ENCODE measurements around the gene XPO5.

XPO5 gene

GRCh38 chr6:43616725-43617472, 41.1 kb upstream of the XPO5 start:
- H3K79me1 ChIP-seq (replicated peaks; ENCODE audit: low read length, poor library complexity, severe bottlenecking), result peaks cover 14% of the 10 kb centered on the region
- DNase-seq, result no peak
- no peaks in the 10 kb centered on the region for H3K27me3 ChIP-seq (ENCODE audit: control insufficient read depth in 1 of 2, insufficient read depth in 1 of 2, low read length in 2 of 2)
- no peak overlapping the region for H3K4me2 ChIP-seq (ENCODE audit: low read length, poor library complexity, severe bottlenecking)
- 96% methylated on average over 8 of the region's 9 CpGs for WGBS
- H2AK5ac ChIP-seq (ENCODE audit: low read length, severe bottlenecking), result no peak overlapping the region
- no peak overlapping the region for H2BK15ac ChIP-seq (ENCODE audit: low read depth, poor library complexity, severe bottlenecking)
- H3K4me3 ChIP-seq (ENCODE audit: insufficient read depth in 1 of 2, low read depth in 1 of 2, low read length in 2 of 2), result no peak overlapping the region
- H3K9me3 ChIP-seq (ENCODE audit: control insufficient read depth, low read length), result no peaks in the 10 kb centered on the region
- no peak overlapping the region for H2AFZ ChIP-seq (ENCODE audit: low read depth, low read length)
- peaks cover 38 to 71% of the 10 kb centered on the region in 2 experiments for H3K36me3 ChIP-seq (ENCODE audit: control insufficient read depth in 1 of 2, insufficient read depth in 2 of 2, low read depth in 1 of 2, low read length in 2 of 2)
- H3K4me1 ChIP-seq (ENCODE audit: control insufficient read depth, insufficient read depth, low read depth, low read length), result no peaks in the 10 kb centered on the region
- H2BK120ac ChIP-seq (ENCODE audit: low read depth, low read length), result no peak overlapping the region
- no peak overlapping the region for H3K14ac ChIP-seq (ENCODE audit: low read length in 2 of 2)
- H2BK5ac ChIP-seq (ENCODE audit: low read depth, low read length, poor library complexity, severe bottlenecking), result no peak overlapping the region
- no peak overlapping the region for H3K23ac ChIP-seq (ENCODE audit: low read length in 2 of 2)
- H4K8ac ChIP-seq (ENCODE audit: low read length), result no peak overlapping the region
- H3K4ac ChIP-seq (ENCODE audit: low read depth in 1 of 2, low read length in 2 of 2), result no peak overlapping the region
- no peak overlapping the region for H4K91ac ChIP-seq (ENCODE audit: low read length)
- no peak overlapping the region for H3K18ac ChIP-seq (ENCODE audit: low read depth in 1 of 2, low read length in 2 of 2)
- H3K9ac ChIP-seq (ENCODE audit: low read length), result no peak overlapping the region
- H2BK12ac ChIP-seq (ENCODE audit: low read length in 2 of 2), result no peak overlapping the region
- H3K27ac ChIP-seq (ENCODE audit: low read length, poor library complexity, severe bottlenecking), result no peak overlapping the region

DNA sequence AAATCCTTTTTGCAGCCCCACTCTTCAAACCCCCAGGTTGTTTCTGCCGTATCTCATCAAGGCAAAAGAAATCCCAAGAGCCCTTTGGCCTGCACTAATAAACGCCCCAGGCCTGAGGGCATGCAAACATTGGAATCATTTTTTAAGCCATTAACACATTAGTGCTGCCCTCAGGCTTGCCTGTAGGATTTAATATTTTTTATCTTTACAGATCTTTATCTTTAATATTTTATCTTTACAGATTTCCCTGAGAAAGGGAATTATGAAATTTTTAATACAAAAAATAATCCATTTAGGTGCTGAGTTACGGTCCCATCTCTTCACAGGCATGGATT, 38.5 kb upstream of the XPO5 start:
- H2AK5ac ChIP-seq (ENCODE audit: low read length, severe bottlenecking), result no peak overlapping the region
- H3K79me1 ChIP-seq (replicated peaks; ENCODE audit: low read length, poor library complexity, severe bottlenecking), result peaks cover 11% of the 10 kb centered on the region
- H3K27me3 ChIP-seq (ENCODE audit: control insufficient read depth in 1 of 2, insufficient read depth in 1 of 2, low read length in 2 of 2), result no peaks in the 10 kb centered on the region
- no peak overlapping the region for H3K4ac ChIP-seq (ENCODE audit: low read depth in 1 of 2, low read length in 2 of 2)
- H2BK15ac ChIP-seq (ENCODE audit: low read depth, poor library complexity, severe bottlenecking), result no peak overlapping the region
- H3K4me1 ChIP-seq (ENCODE audit: control insufficient read depth, insufficient read depth, low read depth, low read length), result peaks cover 1% of the 10 kb centered on the region
- H3K4me3 ChIP-seq (ENCODE audit: insufficient read depth in 1 of 2, low read depth in 1 of 2, low read length in 2 of 2), result no peak overlapping the region
- no peak overlapping the region for H2AFZ ChIP-seq (ENCODE audit: low read depth, low read length)
- no peak for DNase-seq
- H3K23ac ChIP-seq (ENCODE audit: low read length in 2 of 2), result no peak overlapping the region
- H3K27ac ChIP-seq (ENCODE audit: low read length, poor library complexity, severe bottlenecking), result no peak overlapping the region
- no peak overlapping the region for H2BK120ac ChIP-seq (ENCODE audit: low read depth, low read length)
- no peak overlapping the region for H4K91ac ChIP-seq (ENCODE audit: low read length)
- H3K36me3 ChIP-seq (ENCODE audit: control insufficient read depth in 1 of 2, insufficient read depth in 2 of 2, low read depth in 1 of 2, low read length in 2 of 2), result peaks cover 38 to 68% of the 10 kb centered on the region in 2 experiments
- H3K9me3 ChIP-seq (ENCODE audit: control insufficient read depth, low read length), result no peaks in the 10 kb centered on the region
- no peak overlapping the region for H2BK5ac ChIP-seq (ENCODE audit: low read depth, low read length, poor library complexity, severe bottlenecking)
- no peak overlapping the region for H3K18ac ChIP-seq (ENCODE audit: low read depth in 1 of 2, low read length in 2 of 2)
- H2BK12ac ChIP-seq (ENCODE audit: low read length in 2 of 2), result no peak overlapping the region
- WGBS, result 93% methylated on average over 2 of the region's 3 CpGs
- H3K9ac ChIP-seq (ENCODE audit: low read length), result no peak overlapping the region
- H4K8ac ChIP-seq (ENCODE audit: low read length), result no peak overlapping the region
- no peak overlapping the region for H3K4me2 ChIP-seq (ENCODE audit: low read length, poor library complexity, severe bottlenecking)
- H3K14ac ChIP-seq (ENCODE audit: low read length in 2 of 2), result no peak overlapping the region

DNA sequence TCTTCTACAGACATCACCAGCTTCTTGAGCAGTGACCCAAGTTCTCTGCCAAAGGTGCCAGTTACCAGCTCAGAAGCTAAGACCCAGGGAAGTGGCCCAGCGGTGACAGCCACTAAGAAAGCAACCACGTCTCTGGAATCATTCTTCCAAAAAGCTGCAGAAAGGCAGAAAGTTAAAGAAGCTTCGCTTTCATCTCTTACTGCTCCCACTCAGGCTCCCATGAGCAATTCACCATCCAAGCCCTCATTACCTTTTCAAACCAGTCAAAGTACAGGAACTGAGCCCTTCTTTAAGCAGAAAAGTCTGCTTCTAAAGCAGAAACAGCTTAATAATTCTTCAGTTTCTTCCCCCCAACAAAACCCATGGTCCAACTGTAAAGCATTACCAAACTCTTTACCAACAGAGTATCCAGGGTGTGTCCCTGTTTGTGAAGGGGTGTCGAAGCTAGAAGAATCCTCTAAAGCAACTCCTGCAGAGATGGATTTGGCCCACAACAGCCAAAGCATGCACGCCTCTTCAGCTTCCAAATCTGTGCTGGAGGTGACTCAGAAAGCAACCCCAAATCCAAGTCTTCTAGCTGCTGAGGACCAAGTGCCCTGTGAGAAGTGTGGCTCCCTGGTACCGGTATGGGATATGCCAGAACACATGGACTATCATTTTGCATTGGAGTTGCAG, 38.0 kb upstream of the XPO5 start:
- no peak overlapping the region for H3K4me3 ChIP-seq (ENCODE audit: insufficient read depth in 1 of 2, low read depth in 1 of 2, low read length in 2 of 2)
- H3K9ac ChIP-seq (ENCODE audit: low read length), result peak overlapping the region; percentile 5
- H3K79me1 ChIP-seq (replicated peaks; ENCODE audit: low read length, poor library complexity, severe bottlenecking), result peaks cover 11% of the 10 kb centered on the region
- H4K8ac ChIP-seq (ENCODE audit: low read length), result no peak overlapping the region
- no peak overlapping the region for H4K91ac ChIP-seq (ENCODE audit: low read length)
- no peak overlapping the region for H2BK120ac ChIP-seq (ENCODE audit: low read depth, low read length)
- no peak overlapping the region for H2BK15ac ChIP-seq (ENCODE audit: low read depth, poor library complexity, severe bottlenecking)
- H3K36me3 ChIP-seq (ENCODE audit: control insufficient read depth in 1 of 2, insufficient read depth in 2 of 2, low read depth in 1 of 2, low read length in 2 of 2), result peaks cover 38 to 68% of the 10 kb centered on the region in 2 experiments
- DNase-seq, result no peak
- WGBS, result 98% methylated on average over 6 of the region's 6 CpGs
- peaks cover 1% of the 10 kb centered on the region for H3K4me1 ChIP-seq (ENCODE audit: control insufficient read depth, insufficient read depth, low read depth, low read length)
- H3K4me2 ChIP-seq (ENCODE audit: low read length, poor library complexity, severe bottlenecking), result no peak overlapping the region
- no peak overlapping the region for H3K23ac ChIP-seq (ENCODE audit: low read length in 2 of 2)
- no peaks in the 10 kb centered on the region for H3K27me3 ChIP-seq (ENCODE audit: control insufficient read depth in 1 of 2, insufficient read depth in 1 of 2, low read length in 2 of 2)
- H3K14ac ChIP-seq (ENCODE audit: low read length in 2 of 2), result no peak overlapping the region
- no peak overlapping the region for H2BK5ac ChIP-seq (ENCODE audit: low read depth, low read length, poor library complexity, severe bottlenecking)
- no peak overlapping the region for H2BK12ac ChIP-seq (ENCODE audit: low read length in 2 of 2)
- H2AK5ac ChIP-seq (ENCODE audit: low read length, severe bottlenecking), result no peak overlapping the region
- no peak overlapping the region for H3K18ac ChIP-seq (ENCODE audit: low read depth in 1 of 2, low read length in 2 of 2)
- no peak overlapping the region for H2AFZ ChIP-seq (ENCODE audit: low read depth, low read length)
- no peak overlapping the region for H3K4ac ChIP-seq (ENCODE audit: low read depth in 1 of 2, low read length in 2 of 2)
- H3K27ac ChIP-seq (ENCODE audit: low read length, poor library complexity, severe bottlenecking), result no peak overlapping the region
- no peaks in the 10 kb centered on the region for H3K9me3 ChIP-seq (ENCODE audit: control insufficient read depth, low read length)

DNA sequence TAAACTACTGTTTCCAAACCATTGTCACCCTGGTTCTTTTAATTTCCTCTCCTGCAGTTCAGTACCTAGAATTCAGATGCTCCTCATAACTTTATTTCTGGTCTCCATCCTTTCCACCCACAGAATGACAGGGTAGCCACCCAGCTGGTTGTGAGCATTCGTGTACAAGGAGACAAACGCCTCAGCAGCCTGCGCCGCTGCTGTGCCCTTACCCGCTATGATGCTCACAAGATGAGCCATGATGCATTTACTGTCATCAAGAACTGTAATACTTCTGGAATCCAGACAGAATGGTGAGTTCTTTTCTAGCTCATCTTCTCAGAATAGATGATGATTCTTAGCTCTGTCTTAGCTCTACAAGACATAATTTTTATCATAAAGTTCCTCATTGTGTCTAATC, 34.6 kb upstream of the XPO5 start:
- Histone ChIP-seq H3K4me2 (ENCODE audit: low read length, poor library complexity, severe bottlenecking) (no peak overlapping the region), H3K27ac (ENCODE audit: low read length, poor library complexity, severe bottlenecking) (no peak overlapping the region), H3K23ac (ENCODE audit: low read length in 2 of 2) (no peak overlapping the region), H4K91ac (ENCODE audit: low read length) (peak overlapping the region; percentile 68), H3K79me1 (replicated peaks; ENCODE audit: low read length, poor library complexity, severe bottlenecking) (peaks cover 13% of the 10 kb centered on the region), H3K9me3 (ENCODE audit: control insufficient read depth, low read length) (no peaks in the 10 kb centered on the region), H2AFZ (ENCODE audit: low read depth, low read length) (no peak overlapping the region), H3K4me3 (ENCODE audit: insufficient read depth in 1 of 2, low read depth in 1 of 2, low read length in 2 of 2) (no peak overlapping the region), H4K8ac (ENCODE audit: low read length) (peak overlapping the region; percentile 64), H3K27me3 (ENCODE audit: control insufficient read depth in 1 of 2, insufficient read depth in 1 of 2, low read length in 2 of 2) (no peaks in the 10 kb centered on the region), H3K4ac (ENCODE audit: low read depth in 1 of 2, low read length in 2 of 2) (no peak overlapping the region), H3K14ac (ENCODE audit: low read length in 2 of 2) (no peak overlapping the region), H2BK12ac (ENCODE audit: low read length in 2 of 2) (no peak overlapping the region), H2BK5ac (ENCODE audit: low read depth, low read length, poor library complexity, severe bottlenecking) (no peak overlapping the region), H3K4me1 (ENCODE audit: control insufficient read depth, insufficient read depth, low read depth, low read length) (peaks cover 2% of the 10 kb centered on the region), H2BK120ac (ENCODE audit: low read depth, low read length) (no peak overlapping the region), H3K9ac (ENCODE audit: low read length) (no peak overlapping the region), H2BK15ac (ENCODE audit: low read depth, poor library complexity, severe bottlenecking) (no peak overlapping the region), H2AK5ac (ENCODE audit: low read length, severe bottlenecking) (no peak overlapping the region), H3K36me3 (ENCODE audit: control insufficient read depth in 1 of 2, insufficient read depth in 2 of 2, low read depth in 1 of 2, low read length in 2 of 2) (peaks cover 30 to 81% of the 10 kb centered on the region in 2 experiments), H3K18ac (ENCODE audit: low read depth in 1 of 2, low read length in 2 of 2) (no peak overlapping the region)
- DNase-seq, result no peak
- 98% methylated on average over 5 of the region's 5 CpGs for WGBS

All from mesenchymal stem cell (in vitro differentiated cells and primary cell).